ENCODE results near the gene ZNF189.

The ZNF189 gene

DNA sequence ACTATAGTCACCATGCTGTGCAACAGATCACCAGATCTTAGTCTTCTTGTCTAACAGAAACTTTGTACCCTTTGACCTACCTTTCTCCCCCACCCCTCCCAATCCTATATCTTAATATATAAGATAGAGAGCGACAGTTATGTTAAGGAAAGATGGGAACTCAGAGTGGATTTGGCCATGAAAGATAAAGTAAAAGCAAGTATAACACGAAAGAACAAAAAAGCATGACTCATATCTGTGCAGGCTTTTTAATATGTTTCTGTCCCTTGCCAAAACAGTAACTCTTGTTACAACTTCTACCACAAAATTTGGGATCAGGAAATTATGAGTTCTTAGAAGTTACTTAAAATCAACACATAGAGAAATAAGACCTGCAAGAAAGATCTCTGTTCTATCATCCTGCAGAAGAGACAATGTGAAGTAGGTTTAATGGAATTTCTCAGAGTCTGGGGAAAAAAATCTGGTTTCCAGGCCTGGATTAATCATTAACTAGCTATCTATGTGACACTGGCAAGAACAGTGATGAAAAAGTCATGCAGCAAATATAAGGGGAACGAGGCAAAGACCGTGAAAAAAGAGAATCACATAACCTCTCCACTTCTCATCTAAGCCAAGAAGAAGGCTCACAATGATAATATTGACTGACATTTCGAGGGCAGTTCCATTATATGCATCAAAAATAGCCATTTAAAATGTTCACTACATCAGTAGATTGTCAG lies 32.5 kb upstream of the ZNF189 start:
- TF ChIP-seq CTCF (IDR thresholded peaks at IDR 0.05; ENCODE audit: extremely low read depth, insufficient read depth, missing control alignments) = no peak
- DNase-seq (ENCODE audit: low spot score) = no peak
- in situ Hi-C loops (cut with MboI; ENCODE audit: low pct_unique_long_range_greater_than_20kb, low sequenced_read_pairs, unreplicated experiment) = no loop called here

- in situ Hi-C loops (cut with MboI; ENCODE audit: low pct_unique_long_range_greater_than_20kb, low sequenced_read_pairs, unreplicated experiment) = no loop called here
- DNase-seq (ENCODE audit: low spot score) = no peak
- no peak for TF ChIP-seq CTCF (IDR thresholded peaks at IDR 0.05; ENCODE audit: extremely low read depth, insufficient read depth, missing control alignments)
Observed at GRCh38 chr9:101367323-101367722, 31.3 kb upstream of the ZNF189 start.

DNA sequence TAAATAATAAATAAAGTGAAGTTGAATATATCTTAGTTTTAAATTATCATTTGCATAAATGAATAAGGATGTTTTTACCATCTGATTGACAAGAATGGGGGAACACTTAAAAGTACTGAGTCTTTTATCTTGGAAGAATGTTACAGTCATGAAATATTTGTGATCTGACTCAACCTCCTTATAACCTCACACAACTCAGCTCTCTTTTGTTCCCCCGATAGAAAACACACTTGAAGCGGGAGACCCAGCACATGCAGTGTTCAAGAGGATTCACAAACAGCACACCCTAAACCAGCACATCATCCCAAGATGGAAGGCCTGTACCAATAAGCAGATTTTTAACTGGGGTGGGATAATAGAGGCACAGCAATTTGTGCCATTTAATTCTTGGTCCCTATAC lies 29.4 kb upstream of the ZNF189 start:
- no peak for DNase-seq (ENCODE audit: low spot score)
- in situ Hi-C loops (cut with MboI; ENCODE audit: low pct_unique_long_range_greater_than_20kb, low sequenced_read_pairs, unreplicated experiment) = no loop called here
- TF ChIP-seq CTCF (IDR thresholded peaks at IDR 0.05; ENCODE audit: extremely low read depth, insufficient read depth, missing control alignments) = no peak

- no peak for TF ChIP-seq CTCF (IDR thresholded peaks at IDR 0.05; ENCODE audit: extremely low read depth, insufficient read depth, missing control alignments)
- in situ Hi-C loops (cut with MboI; ENCODE audit: low pct_unique_long_range_greater_than_20kb, low sequenced_read_pairs, unreplicated experiment) = no loop called here
- DNase-seq (ENCODE audit: low spot score) = no peak
Observed at GRCh38 chr9:101369884-101370531, 28.6 kb upstream of the ZNF189 start.

- TF ChIP-seq CTCF (IDR thresholded peaks at IDR 0.05; ENCODE audit: extremely low read depth, insufficient read depth, missing control alignments) = no peak
- in situ Hi-C loops (cut with MboI; ENCODE audit: low pct_unique_long_range_greater_than_20kb, low sequenced_read_pairs, unreplicated experiment) = no loop called here
- no peak for DNase-seq (ENCODE audit: low spot score)
Observed at GRCh38 chr9:101371813-101372212, 26.8 kb upstream of the ZNF189 start.

- TF ChIP-seq CTCF (IDR thresholded peaks at IDR 0.05; ENCODE audit: extremely low read depth, insufficient read depth, missing control alignments) = no peak
- DNase-seq (ENCODE audit: low spot score) = no peak
- in situ Hi-C loops (cut with MboI; ENCODE audit: low pct_unique_long_range_greater_than_20kb, low sequenced_read_pairs, unreplicated experiment) = no loop called here
Observed at GRCh38 chr9:101372327-101373118, 26.1 kb upstream of the ZNF189 start.

All from GM13977 (cell line).